OCI-LY1 (cell line): Measurements from ENCODE around the gene KHDC1L.
"Not testable (repeated sequence)": the region's sequence is repeated elsewhere in the genome, so short reads cannot be mapped to it uniquely, and the experiment has no call there.

ENCODE experiments used
- H2AFZ ChIP-seq: fragments of 200-600 bp; sonication (generic), shearing (Covaris generic); 2 replicates; pipeline ENCODE4 v1.6.0; 2014; ENCODE audit warnings: antibody characterized with exemption, mild to moderate bottlenecking, low read length
- H3F3A ChIP-seq: fragments of 200-600 bp; sonication (generic), shearing (Covaris generic); 2 replicates; pipeline ENCODE4 v1.6.0; 2014; ENCODE audit warnings: mild to moderate bottlenecking, antibody characterized with exemption, low read length, moderate library complexity; ENCODE audit not compliant: insufficient read depth
- H3K27ac ChIP-seq: fragments of 200-600 bp; sonication (generic); 2 replicates; pipeline ENCODE4 v1.5.1; 2014; ENCODE audit warnings: low read length, mixed run types, mild to moderate bottlenecking, low read depth; ENCODE audit not compliant: poor library complexity, severe bottlenecking
- H3K27me3 ChIP-seq: fragments of 200-600 bp; sonication (generic); 2 replicates; pipeline ENCODE4 v1.6.0; 2014; ENCODE audit warnings: antibody characterized with exemption, mild to moderate bottlenecking, low read length, moderate library complexity; ENCODE audit not compliant: insufficient read depth
- H3K36me3 ChIP-seq: fragments of 200-600 bp; sonication (generic); 2 replicates; pipeline ENCODE4 v1.6.1; 2014; ENCODE audit warnings: mild to moderate bottlenecking, antibody characterized with exemption, low read length, moderate library complexity, mixed read lengths; ENCODE audit not compliant: insufficient read depth
- H3K4me1 ChIP-seq: fragments of 200-600 bp; sonication (generic); 2 replicates; pipeline ENCODE4 v1.5.1; 2014; ENCODE audit warnings: mild to moderate bottlenecking, low read length, moderate library complexity; ENCODE audit not compliant: insufficient read depth, severe bottlenecking
- H3K4me2 ChIP-seq: fragments of 200-600 bp; sonication (generic), shearing (Covaris generic); 2 replicates; pipeline ENCODE4 v1.6.1; 2014; ENCODE audit warnings: low read length
- H3K4me3 ChIP-seq: fragments of 200-600 bp; sonication (generic); 2 replicates; pipeline ENCODE4 v1.5.1; 2014; ENCODE audit warnings: low read length, low read depth, mild to moderate bottlenecking, mixed read lengths; ENCODE audit not compliant: poor library complexity, severe bottlenecking
- H3K79me2 ChIP-seq: fragments of 200-600 bp; shearing (Covaris generic); 2 replicates; pipeline ENCODE4 v1.6.1; 2016; ENCODE audit warnings: mixed run types, low read length, mixed read lengths; ENCODE audit not compliant: insufficient read depth
- H3K9ac ChIP-seq: fragments of 200-600 bp; sonication (generic), shearing (Covaris generic); 2 replicates; pipeline ENCODE4 v1.6.1; 2014; ENCODE audit warnings: mild to moderate bottlenecking, low read length, mixed read lengths
- H3K9me2 ChIP-seq: fragments of 200-600 bp; sonication (generic), shearing (Covaris generic); 2 replicates; pipeline ENCODE4 v1.6.1; 2014; ENCODE audit warnings: low read depth, mild to moderate bottlenecking, low read length, mixed read lengths
- H3K9me3 ChIP-seq: fragments of 200-600 bp; shearing (Covaris generic); 2 replicates; pipeline ENCODE4 v1.6.1; 2014; ENCODE audit warnings: low read length, mixed read lengths
- H4K20me1 ChIP-seq: fragments of 200-600 bp; sonication (generic), shearing (Covaris generic); 2 replicates; pipeline ENCODE4 v1.6.0; 2016; ENCODE audit warnings: mild to moderate bottlenecking, low read length; ENCODE audit not compliant: insufficient read depth
- CTCF ChIP-seq: fragments of 200-600 bp; sonication (generic), shearing (Covaris generic); IDR thresholded peaks from 2 replicates; pipeline ENCODE4 v1.5.1; 2017; ENCODE audit warnings: mild to moderate bottlenecking, antibody characterized with exemption, low read length, moderate library complexity, mixed read lengths
- EZH2 ChIP-seq: fragments of 200-600 bp; sonication (generic), shearing (Covaris generic); IDR thresholded peaks from 2 replicates; pipeline ENCODE4 v1.8.0; 2017; ENCODE audit warnings: borderline replicate concordance, mixed run types, mild to moderate bottlenecking, antibody characterized with exemption, low read length, moderate library complexity, mixed read lengths

Gene KHDC1L

DNA sequence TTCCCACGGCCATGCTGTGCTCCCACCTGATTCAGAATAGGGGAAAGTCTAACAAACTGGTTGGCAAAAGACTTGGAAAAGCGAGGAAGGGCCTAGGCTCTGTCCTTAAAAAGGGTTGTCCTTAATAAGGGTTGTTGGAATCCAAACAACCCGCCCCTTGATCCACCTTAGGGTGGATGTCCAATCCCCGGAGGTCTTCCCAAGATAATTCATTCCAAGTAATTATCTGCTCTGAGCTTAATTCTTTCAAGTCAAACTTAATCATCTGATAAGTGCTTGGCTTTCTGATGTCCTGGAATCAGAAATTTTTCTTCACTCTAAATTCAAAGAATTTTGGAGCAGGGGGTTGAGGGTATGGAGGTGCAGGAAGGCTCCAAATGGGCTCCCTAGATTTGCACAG, at the start of gene KHDC1L:
KHDC1L (minus strand) TSS at position 101 of the 400 bp plus-strand sequence; CDS start at position 13, 88 bp downstream.
- Histone ChIP-seq H2AFZ (no peak within 1 kb of the TSS), H3K4me2 (no peak within 1 kb of the TSS), H3K27me3 (no peaks in the 10 kb centered on the region), H3K9me2 (no peaks in the 10 kb centered on the region), H3K36me3 (no peaks in the 10 kb centered on the region), H4K20me1 (no peaks in the 10 kb centered on the region), H3K4me1 (no peaks in the 10 kb centered on the region), H3K79me2 (no peaks in the 10 kb centered on the region), H3F3A (no peaks in the 10 kb centered on the region), H3K9me3 (no peaks in the 10 kb centered on the region), H3K9ac (no peak within 1 kb of the TSS), H3K27ac (no peak within 1 kb of the TSS), H3K4me3 (no peak within 1 kb of the TSS)
- TF ChIP-seq CTCF (no peak), EZH2 (no peak)

GRCh38 chr6:73269296-73269695, 44.0 kb upstream of the KHDC1L start:
- H3K4me3 ChIP-seq, H3K9me3 ChIP-seq, H3K27ac ChIP-seq, H2AFZ ChIP-seq, H3K9ac ChIP-seq, H4K20me1 ChIP-seq, H3K9me2 ChIP-seq, H3F3A ChIP-seq, H3K79me2 ChIP-seq, H3K4me2 ChIP-seq, H3K27me3 ChIP-seq: not testable (repeated sequence)
- Histone ChIP-seq H3K36me3 (peaks cover 51% of the 10 kb centered on the region), H3K4me1 (peaks cover 20% of the 10 kb centered on the region)

GRCh38 chr6:73268896-73269295, 43.6 kb upstream of the KHDC1L start:
- not testable (repeated sequence) for H4K20me1 ChIP-seq, H3K9me3 ChIP-seq, H3K4me3 ChIP-seq, H3K27ac ChIP-seq, H3K79me2 ChIP-seq, H3F3A ChIP-seq, H3K9me2 ChIP-seq, H3K4me2 ChIP-seq, H2AFZ ChIP-seq, H3K9ac ChIP-seq, H3K27me3 ChIP-seq
- peaks cover 47% of the 10 kb centered on the region for H3K36me3 ChIP-seq
- H3K4me1 ChIP-seq: peaks cover 24% of the 10 kb centered on the region

- no peaks in the 10 kb centered on the region for H3F3A ChIP-seq
- peaks cover 8% of the 10 kb centered on the region for H3K79me2 ChIP-seq
- H2AFZ ChIP-seq: no peak overlapping the region
- H3K9ac ChIP-seq: peak overlapping the region; percentile 84; the same call in 1 of the 2 replicates
- no peaks in the 10 kb centered on the region for H4K20me1 ChIP-seq
- no peak for TF ChIP-seq EZH2
- no peak for TF ChIP-seq CTCF
- H3K27ac ChIP-seq: peak overlapping the region; percentile 56
- no peaks in the 10 kb centered on the region for H3K9me3 ChIP-seq
- peak overlapping the region; percentile 79 for H3K4me2 ChIP-seq
- H3K4me1 ChIP-seq: peaks cover 41% of the 10 kb centered on the region
- no peaks in the 10 kb centered on the region for H3K27me3 ChIP-seq
- peak overlapping the region; percentile 84 for H3K4me3 ChIP-seq
- peaks cover 15% of the 10 kb centered on the region; the same call in 1 of the 2 replicates for H3K36me3 ChIP-seq
- no peaks in the 10 kb centered on the region for H3K9me2 ChIP-seq
These were observed 39.1 kb upstream of the KHDC1L start for GRCh38 chr6:73264446-73264845.
